ENCODE data around the gene TMEM140.
"Not testable (repeated sequence)": the region's sequence is repeated elsewhere in the genome, so short reads cannot be mapped to it uniquely, and the experiment has no call there.

The TMEM140 gene

GRCh38 chr7:135158141-135158655, 10.3 kb downstream of the TMEM140 start:
- DNase-seq (ENCODE audit: low read depth in 3 of 3, low spot score in 1 of 3): no peak

GRCh38 chr7:135158874-135159273, 11.0 kb downstream of the TMEM140 start:
- DNase-seq (ENCODE audit: low read depth in 3 of 3, low spot score in 1 of 3): no peak

- DNase-seq (ENCODE audit: low read depth in 3 of 3, low spot score in 1 of 3): no peak
Measured at GRCh38 chr7:135159359-135160085, 11.7 kb downstream of the TMEM140 start.

- no peak for DNase-seq (ENCODE audit: low read depth in 3 of 3, low spot score in 1 of 3)
Measured at GRCh38 chr7:135160098-135160857, 12.4 kb downstream of the TMEM140 start.

- DNase-seq (ENCODE audit: low read depth in 3 of 3, low spot score in 1 of 3): no peak
Measured at GRCh38 chr7:135160858-135161653, 13.2 kb downstream of the TMEM140 start.

- no peak for DNase-seq (ENCODE audit: low read depth in 3 of 3, low spot score in 1 of 3)
Measured at GRCh38 chr7:135161669-135162068, 13.8 kb downstream of the TMEM140 start.

- no peak for DNase-seq (ENCODE audit: low read depth in 3 of 3, low spot score in 1 of 3)
Measured at GRCh38 chr7:135162382-135163001, 14.6 kb downstream of the TMEM140 start.

GRCh38 chr7:135164357-135165061, 16.6 kb downstream of the TMEM140 start:
- DNase-seq (ENCODE audit: low read depth in 3 of 3, low spot score in 1 of 3): no peak

- DNase-seq (ENCODE audit: low read depth in 3 of 3, low spot score in 1 of 3): no peak
Measured at GRCh38 chr7:135165862-135166261, 18.0 kb downstream of the TMEM140 start.

- DNase-seq (ENCODE audit: low read depth in 3 of 3, low spot score in 1 of 3): no peak
Measured at GRCh38 chr7:135166338-135166990, 18.6 kb downstream of the TMEM140 start.

GRCh38 chr7:135167365-135167917, 19.6 kb downstream of the TMEM140 start:
- DNase-seq (ENCODE audit: low read depth in 3 of 3, low spot score in 1 of 3): no peak

GRCh38 chr7:135168001-135168400, 20.1 kb downstream of the TMEM140 start:
- DNase-seq (ENCODE audit: low read depth in 3 of 3, low spot score in 1 of 3): no peak

- no peak for DNase-seq (ENCODE audit: low read depth in 3 of 3, low spot score in 1 of 3)
Measured at GRCh38 chr7:135168489-135169140, 20.7 kb downstream of the TMEM140 start.

- peak in 1 of 3 donors; percentile 41 for DNase-seq (ENCODE audit: low read depth in 3 of 3, low spot score in 1 of 3)
Measured at GRCh38 chr7:135169141-135169963, 21.5 kb downstream of the TMEM140 start.

GRCh38 chr7:135169964-135170273, 22.0 kb downstream of the TMEM140 start:
- no peak for DNase-seq (ENCODE audit: low read depth in 3 of 3, low spot score in 1 of 3)

- DNase-seq (ENCODE audit: low read depth in 3 of 3, low spot score in 1 of 3): peak; percentile 72 to 87 (median 75)
Measured at GRCh38 chr7:135170274-135170997, 22.6 kb downstream of the TMEM140 start, which contains the start of gene CYREN. Gene CYREN, minus strand, starts transcription at chr7:135170707. Its CDS starts 1,785 bp downstream, at chr7:135168922.

- DNase-seq (ENCODE audit: low read depth in 3 of 3, low spot score in 1 of 3): not testable (repeated sequence)
Measured at GRCh38 chr7:135170998-135171481, 23.2 kb downstream of the TMEM140 start.

Data from stimulated activated CD4-positive, alpha-beta T cell treated with anti-CD3 and anti-CD28 coated beads, TNF-alpha, amount 100 ng/mL, for 1 hour (primary cell).